ENCODE measurements around the gene ZNF106.

ZNF106 gene

GRCh38 chr15:42490671-42491538 lies at the start of gene ZNF106:
Gene ZNF106 (minus strand): TSS chr15:42491141. CDS start chr15:42472289, 18,852 bp downstream.
- Histone ChIP-seq H3K9me3 (ENCODE audit: low read depth, low read length) (no peaks in the 10 kb centered on the region), H3K9ac (ENCODE audit: insufficient read length) (peak within 1 kb of the TSS; percentile 98), H3K36me3 (ENCODE audit: insufficient read depth, low read length) (no peaks in the 10 kb centered on the region; the same call in 1 of the 2 replicates), H3K27ac (peak within 1 kb of the TSS; percentile 90), H3K4me3 (peak within 1 kb of the TSS; percentile 98)
- peak; percentile 57 for DNase-seq (ENCODE audit: low read depth, low spot score)
- TF ChIP-seq POLR2AphosphoS5 (IDR thresholded peaks at IDR 0.05; ENCODE audit: borderline replicate concordance, low read depth, low read length) (peak; percentile 90), FOXP2 (optimal IDR thresholded peaks at IDR 0.05; ENCODE audit: control extremely low read depth, extremely low read length, insufficient read depth) (no peak), EZH2 (IDR thresholded peaks at IDR 0.05) (no peak)

- TF ChIP-seq FOXP2 (optimal IDR thresholded peaks at IDR 0.05; ENCODE audit: control extremely low read depth, extremely low read length, insufficient read depth) (no peak), EZH2 (IDR thresholded peaks at IDR 0.05) (no peak), POLR2AphosphoS5 (IDR thresholded peaks at IDR 0.05; ENCODE audit: borderline replicate concordance, low read depth, low read length) (no peak)
- peaks cover 41% of the 10 kb centered on the region for H3K36me3 ChIP-seq (ENCODE audit: insufficient read depth, low read length)
- no peak overlapping the region for H3K27ac ChIP-seq
- H3K4me3 ChIP-seq, result no peak overlapping the region
- H3K9me3 ChIP-seq (ENCODE audit: low read depth, low read length), result no peaks in the 10 kb centered on the region
- H3K9ac ChIP-seq (ENCODE audit: insufficient read length), result no peak overlapping the region
- no peak for DNase-seq (ENCODE audit: low read depth, low spot score)
These were observed 42.3 kb upstream of the ZNF106 start for GRCh38 chr15:42533246-42533645.

- Histone ChIP-seq H3K9ac (ENCODE audit: insufficient read length) (no peak overlapping the region), H3K36me3 (ENCODE audit: insufficient read depth, low read length) (peaks cover 37% of the 10 kb centered on the region), H3K4me3 (no peak overlapping the region), H3K27ac (no peak overlapping the region), H3K9me3 (ENCODE audit: low read depth, low read length) (no peaks in the 10 kb centered on the region)
- no peak for TF ChIP-seq EZH2 (IDR thresholded peaks at IDR 0.05)
- TF ChIP-seq POLR2AphosphoS5 (IDR thresholded peaks at IDR 0.05; ENCODE audit: borderline replicate concordance, low read depth, low read length), result no peak
- TF ChIP-seq FOXP2 (optimal IDR thresholded peaks at IDR 0.05; ENCODE audit: control extremely low read depth, extremely low read length, insufficient read depth), result no peak
- no peak for DNase-seq (ENCODE audit: low read depth, low spot score)
These were observed 38.0 kb upstream of the ZNF106 start for GRCh38 chr15:42528970-42529369.

- no peaks in the 10 kb centered on the region for H3K9me3 ChIP-seq (ENCODE audit: low read depth, low read length)
- H3K27ac ChIP-seq, result no peak overlapping the region
- H3K9ac ChIP-seq (ENCODE audit: insufficient read length), result no peak overlapping the region
- no peak for TF ChIP-seq FOXP2 (optimal IDR thresholded peaks at IDR 0.05; ENCODE audit: control extremely low read depth, extremely low read length, insufficient read depth)
- TF ChIP-seq POLR2AphosphoS5 (IDR thresholded peaks at IDR 0.05; ENCODE audit: borderline replicate concordance, low read depth, low read length), result no peak
- no peak for TF ChIP-seq EZH2 (IDR thresholded peaks at IDR 0.05)
- no peak overlapping the region for H3K4me3 ChIP-seq
- peaks cover 33% of the 10 kb centered on the region for H3K36me3 ChIP-seq (ENCODE audit: insufficient read depth, low read length)
- DNase-seq (ENCODE audit: low read depth, low spot score), result no peak
These were observed 32.4 kb upstream of the ZNF106 start for GRCh38 chr15:42523331-42523730.

- Histone ChIP-seq H3K36me3 (ENCODE audit: insufficient read depth, low read length) (peaks cover 26% of the 10 kb centered on the region), H3K9me3 (ENCODE audit: low read depth, low read length) (no peaks in the 10 kb centered on the region), H3K27ac (no peak overlapping the region), H3K4me3 (no peak overlapping the region), H3K9ac (ENCODE audit: insufficient read length) (no peak overlapping the region)
- TF ChIP-seq POLR2AphosphoS5 (IDR thresholded peaks at IDR 0.05; ENCODE audit: borderline replicate concordance, low read depth, low read length) (no peak), FOXP2 (optimal IDR thresholded peaks at IDR 0.05; ENCODE audit: control extremely low read depth, extremely low read length, insufficient read depth) (no peak), EZH2 (IDR thresholded peaks at IDR 0.05) (no peak)
- DNase-seq (ENCODE audit: low read depth, low spot score), result no peak
These were observed 20.1 kb upstream of the ZNF106 start for GRCh38 chr15:42511007-42511391.

GRCh38 chr15:42510258-42511006 lies 19.5 kb upstream of the ZNF106 start:
- H3K9me3 ChIP-seq (ENCODE audit: low read depth, low read length), result no peaks in the 10 kb centered on the region
- TF ChIP-seq EZH2 (IDR thresholded peaks at IDR 0.05), result no peak
- TF ChIP-seq POLR2AphosphoS5 (IDR thresholded peaks at IDR 0.05; ENCODE audit: borderline replicate concordance, low read depth, low read length), result no peak
- TF ChIP-seq FOXP2 (optimal IDR thresholded peaks at IDR 0.05; ENCODE audit: control extremely low read depth, extremely low read length, insufficient read depth), result no peak
- H3K4me3 ChIP-seq, result no peak overlapping the region
- no peak overlapping the region for H3K27ac ChIP-seq
- H3K36me3 ChIP-seq (ENCODE audit: insufficient read depth, low read length), result peaks cover 20% of the 10 kb centered on the region
- no peak overlapping the region for H3K9ac ChIP-seq (ENCODE audit: insufficient read length)
- no peak for DNase-seq (ENCODE audit: low read depth, low spot score)

- TF ChIP-seq FOXP2 (optimal IDR thresholded peaks at IDR 0.05; ENCODE audit: control extremely low read depth, extremely low read length, insufficient read depth), result no peak
- no peak for TF ChIP-seq POLR2AphosphoS5 (IDR thresholded peaks at IDR 0.05; ENCODE audit: borderline replicate concordance, low read depth, low read length)
- TF ChIP-seq EZH2 (IDR thresholded peaks at IDR 0.05), result no peak
- no peak overlapping the region for H3K9ac ChIP-seq (ENCODE audit: insufficient read length)
- H3K9me3 ChIP-seq (ENCODE audit: low read depth, low read length), result no peaks in the 10 kb centered on the region
- DNase-seq (ENCODE audit: low read depth, low spot score), result no peak
- H3K36me3 ChIP-seq (ENCODE audit: insufficient read depth, low read length), result peaks cover 6% of the 10 kb centered on the region
- no peak overlapping the region for H3K4me3 ChIP-seq
- no peak overlapping the region for H3K27ac ChIP-seq
These were observed 17.3 kb upstream of the ZNF106 start for GRCh38 chr15:42508263-42508690.

GRCh38 chr15:42507514-42507913 lies 16.6 kb upstream of the ZNF106 start:
- no peak overlapping the region for H3K27ac ChIP-seq
- DNase-seq (ENCODE audit: low read depth, low spot score), result no peak

More at GRCh38 chr15:42507514-42507913, 16.6 kb upstream of the ZNF106 start:
- H3K9ac ChIP-seq (ENCODE audit: insufficient read length), result no peak overlapping the region
- no peak overlapping the region for H3K4me3 ChIP-seq
- H3K9me3 ChIP-seq (ENCODE audit: low read depth, low read length), result no peaks in the 10 kb centered on the region
- TF ChIP-seq FOXP2 (optimal IDR thresholded peaks at IDR 0.05; ENCODE audit: control extremely low read depth, extremely low read length, insufficient read depth) (no peak), EZH2 (IDR thresholded peaks at IDR 0.05) (no peak), POLR2AphosphoS5 (IDR thresholded peaks at IDR 0.05; ENCODE audit: borderline replicate concordance, low read depth, low read length) (no peak)
- H3K36me3 ChIP-seq (ENCODE audit: insufficient read depth, low read length), result no peaks in the 10 kb centered on the region; the same call in 1 of the 2 replicates
